ENCODE results near the gene PLOD2.
"Not testable (repeated sequence)": the region's sequence is repeated elsewhere in the genome, so short reads cannot be mapped to it uniquely, and the experiment has no call there.

Gene PLOD2

GRCh38 chr3:146113804-146114203 lies 47.2 kb downstream of the PLOD2 start:
- H3K27me3 Mint-ChIP-seq, H3K4me3 Mint-ChIP-seq, H3K27ac Mint-ChIP-seq, CTCF ChIA-PET, H3K4me1 Mint-ChIP-seq, H3K36me3 Mint-ChIP-seq, DNase-seq: not testable (repeated sequence)
- H3K9me3 Mint-ChIP-seq, result peaks cover 17% of the 10 kb centered on the region

GRCh38 chr3:146111337-146111736 lies 49.6 kb downstream of the PLOD2 start:
- peaks cover 17% of the 10 kb centered on the region for H3K9me3 Mint-ChIP-seq
- no peaks in the 10 kb centered on the region for H3K27me3 Mint-ChIP-seq
- H3K4me1 Mint-ChIP-seq, result no peaks in the 10 kb centered on the region
- CTCF ChIA-PET, result no interaction called here
- H3K27ac Mint-ChIP-seq, result no peak overlapping the region
- no peak for DNase-seq
- no peaks in the 10 kb centered on the region for H3K36me3 Mint-ChIP-seq
- no peak overlapping the region for H3K4me3 Mint-ChIP-seq

- H3K27me3 Mint-ChIP-seq, result no peaks in the 10 kb centered on the region
- peaks cover 13% of the 10 kb centered on the region for H3K9me3 Mint-ChIP-seq
- no peak overlapping the region for H3K27ac Mint-ChIP-seq
- H3K4me3 Mint-ChIP-seq, result no peak overlapping the region
- H3K4me1 Mint-ChIP-seq, result no peaks in the 10 kb centered on the region
- DNase-seq, result no peak
- no peaks in the 10 kb centered on the region for H3K36me3 Mint-ChIP-seq
- CTCF ChIA-PET, result no interaction called here
Measured at GRCh38 chr3:146110161-146110560, 50.8 kb downstream of the PLOD2 start.

- DNase-seq, result no peak
- CTCF ChIA-PET, result no interaction called here
- Mint-ChIP-seq H3K9me3 (no peaks in the 10 kb centered on the region), H3K27ac (no peak overlapping the region), H3K4me1 (no peaks in the 10 kb centered on the region), H3K4me3 (no peak overlapping the region), H3K27me3 (no peaks in the 10 kb centered on the region), H3K36me3 (no peaks in the 10 kb centered on the region)
Measured at GRCh38 chr3:146106986-146107385, 54.0 kb downstream of the PLOD2 start.

GRCh38 chr3:146104068-146104467 lies 56.9 kb downstream of the PLOD2 start:
- H3K36me3 Mint-ChIP-seq, result no peaks in the 10 kb centered on the region
- H3K9me3 Mint-ChIP-seq, result no peaks in the 10 kb centered on the region
- CTCF ChIA-PET, result no interaction called here

GRCh38 chr3:146102885-146103284 lies 58.1 kb downstream of the PLOD2 start:
- no peaks in the 10 kb centered on the region for H3K4me1 Mint-ChIP-seq
- no peaks in the 10 kb centered on the region for H3K27me3 Mint-ChIP-seq
- no peaks in the 10 kb centered on the region for H3K36me3 Mint-ChIP-seq
- no peak overlapping the region for H3K4me3 Mint-ChIP-seq
- no peak overlapping the region for H3K27ac Mint-ChIP-seq
- no peak for DNase-seq
- CTCF ChIA-PET, result no interaction called here
- no peaks in the 10 kb centered on the region for H3K9me3 Mint-ChIP-seq

More at GRCh38 chr3:146104068-146104467, 56.9 kb downstream of the PLOD2 start:
- H3K4me1 Mint-ChIP-seq, result no peaks in the 10 kb centered on the region
- H3K27me3 Mint-ChIP-seq, result no peaks in the 10 kb centered on the region
- no peak for DNase-seq
- no peak overlapping the region for H3K4me3 Mint-ChIP-seq
- H3K27ac Mint-ChIP-seq, result no peak overlapping the region

GRCh38 chr3:146101538-146101937 lies 59.4 kb downstream of the PLOD2 start:
- DNase-seq, result no peak
- Mint-ChIP-seq H3K4me3 (no peak overlapping the region), H3K9me3 (no peaks in the 10 kb centered on the region), H3K36me3 (no peaks in the 10 kb centered on the region), H3K27ac (no peak overlapping the region), H3K4me1 (no peaks in the 10 kb centered on the region), H3K27me3 (no peaks in the 10 kb centered on the region)
- CTCF ChIA-PET, result no interaction called here

GRCh38 chr3:146100825-146101444 lies 60.0 kb downstream of the PLOD2 start:
- Mint-ChIP-seq H3K4me3 (no peak overlapping the region), H3K9me3 (no peaks in the 10 kb centered on the region), H3K36me3 (no peaks in the 10 kb centered on the region), H3K27ac (no peak overlapping the region), H3K4me1 (no peaks in the 10 kb centered on the region), H3K27me3 (no peaks in the 10 kb centered on the region)
- CTCF ChIA-PET, result interaction anchor here (0.5 kb wide), 1 partner anchor 474 kb away, joined by 3 read pairs; no protein-coding TSS in a partner anchor
- DNase-seq, result no peak

GRCh38 chr3:146100180-146100579 lies 60.8 kb downstream of the PLOD2 start:
- Mint-ChIP-seq H3K36me3 (no peaks in the 10 kb centered on the region), H3K4me1 (no peaks in the 10 kb centered on the region), H3K27ac (no peak overlapping the region), H3K9me3 (no peaks in the 10 kb centered on the region), H3K4me3 (no peak overlapping the region), H3K27me3 (no peaks in the 10 kb centered on the region)
- DNase-seq, result no peak
- CTCF ChIA-PET, result no interaction called here

GRCh38 chr3:146099316-146099715 lies 61.7 kb downstream of the PLOD2 start:
- no peaks in the 10 kb centered on the region for H3K4me1 Mint-ChIP-seq
- no peaks in the 10 kb centered on the region for H3K27me3 Mint-ChIP-seq
- CTCF ChIA-PET, result no interaction called here
- no peak for DNase-seq
- no peak overlapping the region for H3K4me3 Mint-ChIP-seq
- no peak overlapping the region for H3K27ac Mint-ChIP-seq
- H3K36me3 Mint-ChIP-seq, result no peaks in the 10 kb centered on the region
- no peaks in the 10 kb centered on the region for H3K9me3 Mint-ChIP-seq

GRCh38 chr3:146093896-146094295 lies 67.1 kb downstream of the PLOD2 start:
- no peaks in the 10 kb centered on the region for H3K4me1 Mint-ChIP-seq
- no peak for DNase-seq
- no peak overlapping the region for H3K4me3 Mint-ChIP-seq
- no peaks in the 10 kb centered on the region for H3K36me3 Mint-ChIP-seq
- no peak overlapping the region for H3K27ac Mint-ChIP-seq
- H3K9me3 Mint-ChIP-seq, result no peaks in the 10 kb centered on the region
- CTCF ChIA-PET, result no interaction called here
- no peaks in the 10 kb centered on the region for H3K27me3 Mint-ChIP-seq

GRCh38 chr3:146092230-146092629 lies 68.8 kb downstream of the PLOD2 start:
- DNase-seq, result no peak
- CTCF ChIA-PET, result interaction anchor here (0.9 kb wide), 1 partner anchor 128 kb away, joined by 3 read pairs; no protein-coding TSS in a partner anchor

GRCh38 chr3:146091397-146091796 lies 69.6 kb downstream of the PLOD2 start:
- Mint-ChIP-seq H3K36me3 (no peaks in the 10 kb centered on the region), H3K4me3 (no peak overlapping the region), H3K4me1 (no peaks in the 10 kb centered on the region), H3K27me3 (no peaks in the 10 kb centered on the region), H3K27ac (no peak overlapping the region), H3K9me3 (no peaks in the 10 kb centered on the region)
- CTCF ChIA-PET, result no interaction called here
- no peak for DNase-seq

More at GRCh38 chr3:146092230-146092629, 68.8 kb downstream of the PLOD2 start:
- Mint-ChIP-seq H3K9me3 (no peaks in the 10 kb centered on the region), H3K27ac (no peak overlapping the region), H3K27me3 (no peaks in the 10 kb centered on the region), H3K4me3 (no peak overlapping the region), H3K4me1 (no peaks in the 10 kb centered on the region), H3K36me3 (no peaks in the 10 kb centered on the region)

- CTCF ChIA-PET, result no interaction called here
- Mint-ChIP-seq H3K9me3 (no peaks in the 10 kb centered on the region), H3K4me3 (no peak overlapping the region), H3K27ac (no peak overlapping the region), H3K27me3 (no peaks in the 10 kb centered on the region), H3K4me1 (no peaks in the 10 kb centered on the region), H3K36me3 (no peaks in the 10 kb centered on the region)
- DNase-seq, result no peak
Measured at GRCh38 chr3:146090521-146090920, 70.5 kb downstream of the PLOD2 start.

- Mint-ChIP-seq H3K4me1 (no peaks in the 10 kb centered on the region), H3K27me3 (no peaks in the 10 kb centered on the region), H3K9me3 (no peaks in the 10 kb centered on the region), H3K27ac (no peak overlapping the region), H3K4me3 (no peak overlapping the region), H3K36me3 (no peaks in the 10 kb centered on the region)
- CTCF ChIA-PET, result no interaction called here
- no peak for DNase-seq
Measured at GRCh38 chr3:146088840-146089239, 72.1 kb downstream of the PLOD2 start.

- CTCF ChIA-PET, result interaction anchor here (1.4 to 1.5 kb wide), 2 partner anchors 12 to 22 kb away, joined by 3 read pairs; no protein-coding TSS in a partner anchor
- no peaks in the 10 kb centered on the region for H3K9me3 Mint-ChIP-seq
Measured at GRCh38 chr3:146087116-146087515, 73.9 kb downstream of the PLOD2 start.

More at GRCh38 chr3:146087116-146087515, 73.9 kb downstream of the PLOD2 start:
- DNase-seq, result no peak
- Mint-ChIP-seq H3K27me3 (no peaks in the 10 kb centered on the region), H3K4me3 (no peak overlapping the region), H3K36me3 (no peaks in the 10 kb centered on the region), H3K27ac (no peak overlapping the region), H3K4me1 (no peaks in the 10 kb centered on the region)
